Endothelial cell of coronary artery (primary cell): ENCODE measurements around the gene ZNF829. TPM values are rescaled to one million over a fixed set of nuclear protein-coding genes. Genes with fewer than 3 reads are reported as not detected.

ENCODE experiments used
- total RNA-seq: library from RNA; depleted of rRNA; stranded (reverse); fragments of >200 nt; gene quantifications from 2 replicates; pipeline ENCODE4 v1.2.3, GENCODE V29; 2014

Gene ZNF829
- total RNA-seq, result 0.45 and 1.8 TPM in 2 replicates

DNA sequence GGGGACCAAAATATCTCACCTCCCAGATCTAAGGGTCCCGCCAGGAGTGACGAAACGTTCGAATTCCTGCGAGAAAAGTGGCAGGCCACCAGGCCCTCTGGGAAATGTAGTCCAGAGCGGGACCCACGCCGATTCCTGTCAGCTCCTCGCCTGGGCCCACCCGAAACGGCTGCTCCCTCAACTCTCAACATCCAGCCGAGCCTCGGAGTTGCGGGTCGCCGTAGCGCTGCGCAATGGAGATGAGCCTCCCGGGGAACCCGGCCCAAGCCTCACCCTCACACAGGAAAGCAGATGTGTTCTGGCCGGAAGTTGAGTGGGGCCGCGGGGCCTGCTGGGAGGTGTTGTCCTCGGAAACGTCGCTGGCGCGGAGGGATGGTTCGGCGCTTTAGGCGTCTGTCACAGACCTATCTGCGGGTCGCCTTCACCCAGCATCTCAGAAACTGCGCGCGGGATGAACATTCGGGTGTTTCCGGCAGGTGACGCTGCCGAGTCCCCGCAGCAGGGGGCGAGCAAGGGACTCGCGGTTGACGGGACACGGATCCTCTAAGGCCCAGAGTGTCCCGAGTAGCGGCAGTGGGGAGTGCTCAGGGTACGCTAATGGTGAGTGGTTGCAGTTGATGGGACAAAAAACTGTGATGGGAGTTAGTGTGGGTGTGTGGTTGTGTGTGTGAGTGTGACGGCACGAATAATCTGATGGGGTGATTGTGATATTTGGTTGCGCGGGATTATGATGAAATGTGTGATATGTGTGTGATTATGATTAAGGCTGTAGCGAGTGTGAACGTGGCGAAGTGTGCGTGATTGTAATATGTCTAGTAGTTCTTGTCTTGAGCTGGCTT is at the start of gene ZNF829, which contains the start of gene ZNF568:
TSS of gene ZNF829 (minus strand) at position 300 of the 839 bp plus-strand sequence. CDS start 1,124 bp downstream, outside the sequence.
TSS of gene ZNF568 (plus strand) at position 341 of the 839 bp plus-strand sequence. CDS start 6,439 bp downstream, outside the sequence.

DNA sequence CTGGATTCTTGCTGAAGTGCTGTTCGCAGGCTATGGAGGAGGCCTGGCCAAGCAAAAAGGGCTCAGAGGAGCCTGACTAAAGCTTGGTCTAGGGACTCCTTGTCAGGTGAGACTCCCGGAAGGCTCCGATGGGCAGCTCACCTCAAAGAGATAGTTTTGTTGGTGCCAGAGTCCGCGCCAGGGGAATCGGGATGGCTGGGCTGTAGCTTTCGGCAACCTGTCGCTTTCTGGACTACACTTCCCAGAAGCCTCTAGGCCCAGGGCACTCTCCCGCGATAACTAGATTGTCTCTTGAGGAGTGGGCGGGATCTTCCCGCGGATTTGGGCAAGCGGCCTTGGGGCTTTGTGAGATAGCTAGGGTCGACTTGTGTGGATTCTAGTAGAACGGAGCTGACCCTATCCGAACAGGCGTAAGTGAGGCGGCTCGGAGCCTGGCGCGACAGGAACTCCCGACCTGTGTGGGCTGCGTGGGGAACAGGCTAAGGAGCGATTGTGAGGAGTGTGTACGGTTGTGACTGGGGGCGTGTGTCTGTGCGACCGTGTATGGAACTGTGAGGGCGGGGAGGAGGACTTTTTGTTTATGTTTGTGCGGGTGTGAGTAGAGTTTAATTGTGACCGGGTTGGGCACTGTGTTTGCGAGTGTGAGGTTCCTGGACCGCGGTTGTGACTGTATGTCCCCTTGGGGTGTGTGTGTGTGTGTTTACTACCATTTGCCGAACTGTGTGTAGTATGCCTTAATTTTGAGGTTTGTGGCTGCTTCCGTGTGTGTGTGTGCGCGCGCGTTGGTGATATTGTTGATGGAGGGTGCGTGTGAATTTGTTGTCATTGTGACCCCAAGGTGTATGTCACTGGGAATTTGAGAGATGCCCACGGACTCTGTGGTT is 65.3 kb downstream of the ZNF829 start, which contains the start of gene ZNF345:
TSS of gene ZNF345 (plus strand) at position 318 of the 884 bp plus-strand sequence. CDS start 25,955 bp downstream, outside the sequence.

Other genes with a start within 250 kb of the ZNF829 start
- gene ZNF461, start 249.5 kb downstream of the ZNF829 start, total RNA-seq, result 7.2 and 10.6 TPM in 2 replicates
- 4.5 TPM in 2 replicates for gene ZNF567, start 228.7 kb downstream of the ZNF829 start, total RNA-seq
- gene ZNF850, start 143.5 kb downstream of the ZNF829 start, total RNA-seq, result 4.6 and 4.8 TPM in 2 replicates
- gene ZNF790, start 77.9 kb downstream of the ZNF829 start, total RNA-seq, result 4.0 and 8.8 TPM in 2 replicates
- gene ZNF345, start 65.4 kb downstream of the ZNF829 start, total RNA-seq, result 1.9 and 2.5 TPM in 2 replicates
- gene ZNF568, start within 50 bp of the ZNF829 start, total RNA-seq, result 5.4 and 17.7 TPM in 2 replicates
- gene ZNF420, start 162.1 kb upstream of the ZNF829 start, total RNA-seq, result 6.0 and 8.2 TPM in 2 replicates